Upper lobe of left lung (tissue), 6 donors: ENCODE measurements around the gene RB1. TPM values are rescaled to one million over a fixed set of nuclear protein-coding genes. Genes with fewer than 3 reads are reported as not detected.

Experiments used
- ATAC-seq, 2 donors: fragments of 200-7000 bp; cut with Tn5 transposase; one replicate each; pipeline ENCODE4 v1.9.1; 2022; ENCODE audit warnings: mild to moderate bottlenecking in 2 of 2, moderate library complexity in 2 of 2; ENCODE audit not compliant: low FRiP score in 2 of 2
- DNase-seq, 2 donors: peaks; one replicate each; pipeline ENCODE4 v3.0.0-alpha.2; 2019 to 2020
- H3K27ac ChIP-seq, 4 donors: fragments of 200-600 bp; sonication (generic); one replicate each; pipeline ENCODE4 v1.5.1; 2016 to 2019
- H3K27me3 ChIP-seq, 4 donors: fragments of 200-600 bp; sonication (generic); one replicate each; pipeline ENCODE4 v1.5.1; 2017 to 2019
- H3K36me3 ChIP-seq, 4 donors: fragments of 200-600 bp; sonication (generic); one replicate each; pipeline ENCODE4 v1.5.1; 2016 to 2019
- H3K4me1 ChIP-seq, 4 donors: fragments of 200-600 bp; sonication (generic); one replicate each; pipeline ENCODE4 v1.5.1; 2018 to 2019
- H3K4me3 ChIP-seq, 4 donors: fragments of 200-600 bp; sonication (generic); one replicate each; pipeline ENCODE4 v1.5.1; 2017 to 2019; ENCODE audit warnings: mild to moderate bottlenecking in 2 of 4, moderate library complexity in 1 of 4
- H3K9me3 ChIP-seq, 4 donors: fragments of 200-600 bp; sonication (generic); one replicate each; pipeline ENCODE4 v1.5.1; 2018 to 2019
- CTCF ChIP-seq, 6 experiments: fragments of 450-650 bp in 4 of 6; fragments of 200-600 bp in 2 of 6; sonication (generic) in 2 of 6; IDR thresholded peaks; one replicate each; pipeline ENCODE4 v1.5.1; 2016 to 2019; ENCODE audit warnings: antibody characterized with exemption in 6 of 6
- EP300 ChIP-seq, 4 donors: sonication (generic); formaldehyde crosslinking; IDR thresholded peaks; one replicate each; pipeline ENCODE4 v1.5.1; 2017; ENCODE audit warnings: antibody characterized with exemption in 4 of 4, control low read depth in 2 of 4
- POLR2A ChIP-seq, 4 donors: fragments of 450-650 bp; IDR thresholded peaks; one replicate each; pipeline ENCODE4 v1.5.1; 2016 to 2017; ENCODE audit warnings: antibody characterized with exemption in 4 of 4, mild to moderate bottlenecking in 2 of 4
- POLR2AphosphoS5 ChIP-seq, 2 donors: sonication (generic); formaldehyde crosslinking; IDR thresholded peaks; one replicate each; pipeline ENCODE4 v1.5.1; 2017; ENCODE audit warnings: antibody characterized with exemption in 2 of 2
- whole genome bisulfite sequencing, 2 donors: methylation state at CpG; one replicate each; pipeline ENCODE4 v1.1.5; 2017 to 2018; 5-methylcytosine and 5-hydroxymethylcytosine counted together
- total RNA-seq, 6 donors: library from RNA; depleted of rRNA in 4 of 6; stranded (reverse); fragments of >200 nt in 4 of 6; gene quantifications; one replicate each; pipeline versions ENCODE4 v1.1.0 to v1.2.1, GENCODE V29; 2016 to 2021
- donor health status: DM: no; HTN: no; CAD: no; lungs with moderate emphysema.
- donor health status: DM: no; HTN: yes; CAD: no; lungs with severe emphysema.

The RB1 gene
- total RNA-seq, 6 donors from 2014 or later: 20.2 to 46.6 (median 32.9) TPM

- H3K4me3 ChIP-seq: no peak overlapping the region
- no peaks in the 10 kb centered on the region for H3K36me3 ChIP-seq
- 59 to 69% methylated on average over 2 of the region's 2 CpGs for WGBS, 2 donors
- H3K27ac ChIP-seq: peak overlapping the region in 3 of 4 donors; percentile 27 to 69 (median 58)
- ATAC-seq (no peak), DNase-seq (no peak)
- TF ChIP-seq CTCF (IDR thresholded peaks at IDR 0.05) (no peak), POLR2A (IDR thresholded peaks at IDR 0.05) (no peak), EP300 (IDR thresholded peaks at IDR 0.05) (no peak), POLR2AphosphoS5 (IDR thresholded peaks at IDR 0.05) (no peak)
- H3K9me3 ChIP-seq: no peaks in the 10 kb centered on the region
- peaks cover 29 to 68% (median 44%) of the 10 kb centered on the region in 4 donors for H3K4me1 ChIP-seq
- H3K27me3 ChIP-seq: no peaks in the 10 kb centered on the region
Measured at GRCh38 chr13:48402325-48402932, 98.9 kb downstream of the RB1 start.

GRCh38 chr13:48403151-48403631 lies 99.6 kb downstream of the RB1 start:
- Histone ChIP-seq H3K9me3 (no peaks in the 10 kb centered on the region), H3K36me3 (no peaks in the 10 kb centered on the region), H3K4me1 (peaks cover 28 to 64% (median 38%) of the 10 kb centered on the region in 4 donors), H3K27ac (peak overlapping the region; percentile 58 to 77 (median 72)), H3K27me3 (no peaks in the 10 kb centered on the region), H3K4me3 (peak overlapping the region in 2 of 4 donors; percentile 7 to 10)
- 26 to 30% methylated on average over 2 of the region's 2 CpGs for WGBS, 2 donors
- DNase-seq (no peak), ATAC-seq (peak in 1 of 2 donors; percentile 75)
- TF ChIP-seq POLR2AphosphoS5 (IDR thresholded peaks at IDR 0.05) (no peak), POLR2A (IDR thresholded peaks at IDR 0.05) (peak in 1 of 4 donors; percentile 54), CTCF (IDR thresholded peaks at IDR 0.05) (no peak)

GRCh38 chr13:48403913-48404312 lies 100.4 kb downstream of the RB1 start:
- Histone ChIP-seq H3K27ac (peak overlapping the region; percentile 58 to 77 (median 72)), H3K36me3 (no peaks in the 10 kb centered on the region), H3K4me3 (peak overlapping the region in 1 of 4 donors; percentile 1), H3K4me1 (peaks cover 28 to 58% (median 36%) of the 10 kb centered on the region in 4 donors), H3K9me3 (no peaks in the 10 kb centered on the region), H3K27me3 (no peaks in the 10 kb centered on the region)
- no peak for TF ChIP-seq EP300 (IDR thresholded peaks at IDR 0.05)
- TF ChIP-seq CTCF (IDR thresholded peaks at IDR 0.05): no peak
- no peak for TF ChIP-seq POLR2A (IDR thresholded peaks at IDR 0.05)
- no peak for TF ChIP-seq POLR2AphosphoS5 (IDR thresholded peaks at IDR 0.05)
- 81 to 86% methylated on average over 8 of the region's 8 CpGs for WGBS, 2 donors
- DNase-seq (no peak), ATAC-seq (no peak)

GRCh38 chr13:48404952-48405351 lies 101.4 kb downstream of the RB1 start:
- no peak for ATAC-seq
- H3K27me3 ChIP-seq: no peaks in the 10 kb centered on the region
- H3K9me3 ChIP-seq: no peaks in the 10 kb centered on the region
- H3K4me1 ChIP-seq: peaks cover 25 to 52% (median 34%) of the 10 kb centered on the region in 4 donors
- no peak for TF ChIP-seq POLR2A (IDR thresholded peaks at IDR 0.05)
- no peak for TF ChIP-seq POLR2AphosphoS5 (IDR thresholded peaks at IDR 0.05)
- TF ChIP-seq EP300 (IDR thresholded peaks at IDR 0.05): no peak
- H3K27ac ChIP-seq: peak overlapping the region; percentile 37 to 69 (median 53)
- DNase-seq: no peak
- no peak overlapping the region for H3K4me3 ChIP-seq
- H3K36me3 ChIP-seq: no peaks in the 10 kb centered on the region
- 65 to 72% methylated on average over 1 of the region's 1 CpG for WGBS, 2 donors

- Histone ChIP-seq H3K4me3 (no peak overlapping the region), H3K27ac (peak overlapping the region in 1 of 4 donors; percentile 57), H3K36me3 (no peaks in the 10 kb centered on the region), H3K27me3 (no peaks in the 10 kb centered on the region), H3K9me3 (no peaks in the 10 kb centered on the region), H3K4me1 (peaks cover 15 to 42% (median 31%) of the 10 kb centered on the region in 4 donors)
- DNase-seq (no peak), ATAC-seq (no peak)
- no peak for TF ChIP-seq POLR2A (IDR thresholded peaks at IDR 0.05)
- no peak for TF ChIP-seq EP300 (IDR thresholded peaks at IDR 0.05)
- TF ChIP-seq POLR2AphosphoS5 (IDR thresholded peaks at IDR 0.05): no peak
- no peak for TF ChIP-seq CTCF (IDR thresholded peaks at IDR 0.05)
Measured at GRCh38 chr13:48405875-48406274, 102.3 kb downstream of the RB1 start.
